Nephron progenitor cell (in vitro differentiated cells): ENCODE results near the gene ZIM2.
A peak's percentile ranks its signal among the peaks of the same experiment; 100 is the strongest.

Source experiments
- DNase-seq: peaks from one replicate; pipeline ENCODE4 v3.0.0; 2021
- H3K27ac Mint-ChIP-seq: 2 replicates; pipeline ENCODE4 v1.8.0; 2021; ENCODE audit warnings: mild to moderate bottlenecking, moderate library complexity, mixed read lengths
- H3K27me3 Mint-ChIP-seq: 2 replicates; pipeline ENCODE4 v1.8.0; 2021; ENCODE audit warnings: mild to moderate bottlenecking, low read depth, mixed read lengths; ENCODE audit not compliant: poor library complexity
- H3K36me3 Mint-ChIP-seq: 2 replicates; pipeline ENCODE4 v1.8.0; 2021; ENCODE audit warnings: low read depth, mixed read lengths
- H3K4me1 Mint-ChIP-seq: 2 replicates; pipeline ENCODE4 v1.8.0; 2021; ENCODE audit warnings: mixed read lengths
- H3K4me3 Mint-ChIP-seq: 2 replicates; pipeline ENCODE4 v1.8.0; 2021; ENCODE audit warnings: mild to moderate bottlenecking, moderate library complexity, mixed read lengths
- H3K9me3 Mint-ChIP-seq: 2 replicates; pipeline ENCODE4 v1.8.0; 2021; ENCODE audit warnings: mild to moderate bottlenecking, moderate library complexity, mixed read lengths
- CTCF ChIP-seq: fragments of 200-600 bp; sonication (generic); IDR thresholded peaks from 2 replicates; pipeline ENCODE4 v1.5.0; 2021; ENCODE audit warnings: antibody characterized with exemption

Gene ZIM2

DNA sequence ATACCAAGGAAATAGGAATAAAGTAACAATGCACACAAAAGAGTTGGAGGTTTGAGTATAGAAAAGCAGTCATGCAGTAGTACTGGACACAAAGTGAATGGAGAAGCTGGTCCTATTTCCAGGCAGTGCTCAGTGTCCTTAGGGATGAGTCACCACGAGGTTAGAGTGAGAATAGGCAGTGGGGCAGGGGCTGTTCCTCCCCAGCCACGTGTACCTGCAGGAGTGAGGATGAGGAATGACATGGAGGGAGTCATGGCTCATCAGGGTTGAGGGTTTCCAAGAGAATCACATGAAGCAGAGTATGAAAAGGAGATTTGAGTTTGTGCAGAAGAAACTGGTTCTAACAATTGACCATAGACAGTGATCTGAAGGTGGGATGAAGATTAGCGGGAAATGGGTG, 94.2 kb downstream of the ZIM2 start:
- no peak for DNase-seq
- Mint-ChIP-seq H3K27ac (no peak overlapping the region), H3K9me3 (peaks cover 81% of the 10 kb centered on the region), H3K4me1 (no peaks in the 10 kb centered on the region), H3K4me3 (no peak overlapping the region), H3K27me3 (no peaks in the 10 kb centered on the region), H3K36me3 (peaks cover 4% of the 10 kb centered on the region)
- no peak for TF ChIP-seq CTCF

DNA sequence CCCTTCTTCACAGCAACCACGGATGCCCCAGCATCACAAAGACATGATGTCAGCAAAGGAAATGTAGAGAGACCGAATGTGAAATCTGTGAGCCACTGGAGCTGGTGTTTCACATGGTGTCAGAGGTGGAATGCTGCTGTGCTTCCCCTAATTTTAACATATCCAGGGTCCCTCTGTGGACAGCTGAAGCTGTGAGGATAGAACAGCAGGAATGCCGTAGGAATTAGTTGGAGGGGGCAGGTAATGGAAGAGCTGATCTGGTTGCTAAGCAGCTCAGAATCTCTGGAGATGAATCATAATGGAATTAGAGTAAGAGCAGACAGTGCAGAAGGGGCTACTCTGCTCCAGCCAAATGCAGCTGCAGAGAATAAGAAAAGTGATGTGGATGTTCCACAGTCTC, 100.0 kb downstream of the ZIM2 start:
- no peak overlapping the region for H3K27ac Mint-ChIP-seq
- no peaks in the 10 kb centered on the region for H3K4me1 Mint-ChIP-seq
- no peaks in the 10 kb centered on the region for H3K36me3 Mint-ChIP-seq
- H3K4me3 Mint-ChIP-seq, result no peak overlapping the region
- peaks cover 88% of the 10 kb centered on the region for H3K9me3 Mint-ChIP-seq
- TF ChIP-seq CTCF, result no peak
- H3K27me3 Mint-ChIP-seq, result peaks cover 2% of the 10 kb centered on the region
- DNase-seq, result no peak

- no peaks in the 10 kb centered on the region for H3K36me3 Mint-ChIP-seq
- peaks cover 2% of the 10 kb centered on the region for H3K27me3 Mint-ChIP-seq
- H3K4me1 Mint-ChIP-seq, result no peaks in the 10 kb centered on the region
- no peak for TF ChIP-seq CTCF
- no peak for DNase-seq
- H3K27ac Mint-ChIP-seq, result no peak overlapping the region
- peaks cover 95% of the 10 kb centered on the region for H3K9me3 Mint-ChIP-seq
- no peak overlapping the region for H3K4me3 Mint-ChIP-seq
Measured at GRCh38 chr19:56736571-56736970, 104.0 kb downstream of the ZIM2 start.

DNA sequence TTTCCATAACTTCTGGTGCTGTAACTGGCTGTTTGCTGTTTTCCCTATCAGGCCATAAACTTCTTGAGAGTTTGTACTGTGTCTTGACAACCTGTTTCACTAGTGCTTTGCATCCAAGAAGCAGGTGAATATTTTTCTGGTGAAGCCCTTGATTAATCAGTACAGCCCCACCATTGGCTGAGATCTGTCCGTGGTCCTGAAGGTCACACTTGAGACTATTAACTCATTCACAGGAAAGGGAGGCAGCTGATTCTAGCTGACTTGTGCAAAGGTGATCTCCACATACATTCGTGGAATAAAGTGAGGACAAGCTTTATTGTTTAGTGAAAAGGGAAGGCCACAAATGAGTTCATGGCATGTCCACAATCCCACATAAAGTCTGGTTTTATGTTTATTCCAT, 107.5 kb downstream of the ZIM2 start:
- H3K4me3 Mint-ChIP-seq, result no peak overlapping the region
- DNase-seq, result peak; percentile 23
- TF ChIP-seq CTCF, result no peak
- no peak overlapping the region for H3K27ac Mint-ChIP-seq
- peaks cover 2% of the 10 kb centered on the region for H3K27me3 Mint-ChIP-seq
- H3K9me3 Mint-ChIP-seq, result peaks cover 89% of the 10 kb centered on the region
- no peaks in the 10 kb centered on the region for H3K4me1 Mint-ChIP-seq
- no peaks in the 10 kb centered on the region for H3K36me3 Mint-ChIP-seq

DNA sequence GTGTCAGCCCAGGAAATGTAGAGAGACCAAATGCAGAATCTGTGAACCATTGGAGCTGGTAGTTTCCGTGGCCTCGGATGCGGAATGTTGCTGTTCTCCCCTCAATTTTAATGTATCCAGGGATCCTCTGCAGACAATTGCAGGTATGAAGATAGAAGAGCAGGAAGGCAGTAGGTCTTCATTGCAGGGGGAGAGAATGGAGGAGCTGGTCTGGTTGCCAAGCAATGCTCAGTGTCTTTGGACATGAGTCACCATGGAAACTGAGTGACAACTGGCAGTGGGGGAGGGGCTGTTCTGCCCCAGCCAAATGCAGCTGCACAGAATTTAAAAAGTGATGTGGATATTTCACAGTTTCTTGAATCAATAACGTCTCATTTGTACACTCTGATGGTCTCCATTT, 112.8 kb downstream of the ZIM2 start:
- H3K9me3 Mint-ChIP-seq, result peaks cover 87% of the 10 kb centered on the region
- no peak for DNase-seq
- no peak overlapping the region for H3K27ac Mint-ChIP-seq
- no peak overlapping the region for H3K4me3 Mint-ChIP-seq
- TF ChIP-seq CTCF, result no peak
- H3K4me1 Mint-ChIP-seq, result no peaks in the 10 kb centered on the region
- peaks cover 3% of the 10 kb centered on the region for H3K27me3 Mint-ChIP-seq
- H3K36me3 Mint-ChIP-seq, result no peaks in the 10 kb centered on the region

DNA sequence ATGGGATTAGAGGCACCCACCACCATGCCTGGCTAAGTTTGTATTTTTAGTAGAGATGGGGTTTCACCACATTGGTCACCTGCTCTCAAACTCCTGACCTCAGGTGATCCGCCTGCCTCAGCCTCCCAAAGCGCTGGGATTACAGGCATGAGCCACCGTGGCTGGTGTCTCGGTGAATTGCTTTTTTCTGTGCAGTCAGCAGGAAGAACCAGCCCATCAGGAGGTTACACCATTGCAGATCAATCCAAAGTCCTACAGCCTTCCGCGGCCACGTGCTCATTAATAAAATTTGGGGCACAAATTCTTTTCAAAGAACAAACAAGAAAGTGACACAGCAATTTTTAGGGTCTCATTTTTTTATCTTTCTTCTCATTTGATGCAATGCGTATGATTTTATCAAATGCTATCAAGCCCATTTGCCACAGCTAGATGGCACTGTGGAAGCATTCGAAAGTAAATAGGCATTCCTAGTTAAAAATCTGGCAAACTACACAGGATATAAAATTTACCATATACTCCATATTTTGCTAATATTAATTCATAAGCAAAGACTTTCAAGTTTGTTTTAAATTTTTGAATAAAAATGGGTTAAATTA, 114.6 kb downstream of the ZIM2 start:
- no peak overlapping the region for H3K27ac Mint-ChIP-seq
- H3K4me1 Mint-ChIP-seq, result no peaks in the 10 kb centered on the region
- DNase-seq, result no peak
- no peak overlapping the region for H3K4me3 Mint-ChIP-seq
- TF ChIP-seq CTCF, result no peak
- peaks cover 3% of the 10 kb centered on the region for H3K27me3 Mint-ChIP-seq
- peaks cover 89% of the 10 kb centered on the region for H3K9me3 Mint-ChIP-seq
- H3K36me3 Mint-ChIP-seq, result no peaks in the 10 kb centered on the region
